ENCODE measurements around the gene COL4A5.

Gene COL4A5

DNA sequence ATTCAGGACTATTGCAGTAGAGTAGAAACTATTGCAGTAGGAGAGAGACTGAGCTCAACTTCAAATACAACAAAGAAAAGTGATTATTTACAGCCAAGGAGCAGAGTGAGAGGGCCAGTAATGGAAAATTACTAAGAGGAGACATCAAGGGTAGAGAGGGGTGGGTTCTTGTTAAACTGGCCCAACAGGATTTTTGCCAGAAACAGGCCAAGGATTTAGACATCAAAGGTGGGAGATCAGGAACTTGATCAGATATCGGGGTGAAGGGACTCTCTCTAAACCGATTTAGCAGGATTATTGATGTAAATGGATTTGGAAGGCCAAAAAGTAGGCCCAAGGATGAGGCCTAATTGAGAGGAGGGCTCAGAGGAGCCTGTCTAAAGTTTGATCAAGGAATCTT lies 231.9 kb downstream of the COL4A5 start:
- TF ChIP-seq, protein P1, sequence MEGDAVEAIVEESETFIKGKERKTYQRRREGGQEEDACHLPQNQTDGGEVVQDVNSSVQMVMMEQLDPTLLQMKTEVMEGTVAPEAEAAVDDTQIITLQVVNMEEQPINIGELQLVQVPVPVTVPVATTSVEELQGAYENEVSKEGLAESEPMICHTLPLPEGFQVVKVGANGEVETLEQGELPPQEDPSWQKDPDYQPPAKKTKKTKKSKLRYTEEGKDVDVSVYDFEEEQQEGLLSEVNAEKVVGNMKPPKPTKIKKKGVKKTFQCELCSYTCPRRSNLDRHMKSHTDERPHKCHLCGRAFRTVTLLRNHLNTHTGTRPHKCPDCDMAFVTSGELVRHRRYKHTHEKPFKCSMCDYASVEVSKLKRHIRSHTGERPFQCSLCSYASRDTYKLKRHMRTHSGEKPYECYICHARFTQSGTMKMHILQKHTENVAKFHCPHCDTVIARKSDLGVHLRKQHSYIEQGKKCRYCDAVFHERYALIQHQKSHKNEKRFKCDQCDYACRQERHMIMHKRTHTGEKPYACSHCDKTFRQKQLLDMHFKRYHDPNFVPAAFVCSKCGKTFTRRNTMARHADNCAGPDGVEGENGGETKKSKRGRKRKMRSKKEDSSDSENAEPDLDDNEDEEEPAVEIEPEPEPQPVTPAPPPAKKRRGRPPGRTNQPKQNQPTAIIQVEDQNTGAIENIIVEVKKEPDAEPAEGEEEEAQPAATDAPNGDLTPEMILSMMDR (IDR thresholded peaks at IDR 0.05): no peak

DNA sequence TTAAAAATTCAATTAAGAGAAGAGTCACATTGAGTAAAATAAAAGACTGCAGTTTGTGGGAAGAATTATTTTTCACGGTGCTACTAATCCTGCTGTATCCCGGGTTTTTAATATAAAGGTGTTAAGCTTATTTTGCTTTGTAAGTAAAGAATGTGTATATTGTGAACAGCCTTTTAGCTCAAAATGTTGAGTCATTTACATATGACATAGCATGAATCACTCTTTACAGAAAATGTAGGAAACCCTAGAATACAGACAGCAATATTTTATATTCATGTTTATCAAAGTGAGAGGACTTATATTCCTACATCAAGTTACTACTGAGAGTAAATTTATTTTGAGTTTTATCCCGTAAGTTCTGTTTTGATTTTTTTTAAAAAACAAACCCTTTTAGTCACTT lies 257.1 kb downstream of the COL4A5 start:
- TF ChIP-seq, protein P1 (IDR thresholded peaks at IDR 0.05): no peak

DNA sequence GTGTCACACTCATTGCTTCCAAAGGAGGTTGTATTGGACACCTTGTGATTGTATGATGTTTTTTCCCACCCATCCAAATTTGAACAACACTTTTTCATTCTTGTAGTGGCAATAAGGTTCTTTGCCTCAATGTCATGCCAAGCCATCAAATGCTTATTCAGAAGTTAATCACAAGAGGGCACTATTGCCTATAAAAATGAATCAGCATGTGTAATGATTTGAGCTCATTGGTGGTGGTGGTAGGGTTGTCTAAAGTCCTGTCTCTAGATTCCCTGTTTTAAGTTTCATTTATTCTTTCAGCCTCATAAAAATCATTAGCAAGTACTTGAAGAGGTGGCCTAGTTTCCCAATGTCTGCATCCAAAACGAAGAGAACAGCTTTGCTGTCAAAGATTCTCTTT lies 259.7 kb downstream of the COL4A5 start:
- TF ChIP-seq, protein P1 (IDR thresholded peaks at IDR 0.05): peak; percentile 41; the same call in 1 of the 2 replicates

DNA sequence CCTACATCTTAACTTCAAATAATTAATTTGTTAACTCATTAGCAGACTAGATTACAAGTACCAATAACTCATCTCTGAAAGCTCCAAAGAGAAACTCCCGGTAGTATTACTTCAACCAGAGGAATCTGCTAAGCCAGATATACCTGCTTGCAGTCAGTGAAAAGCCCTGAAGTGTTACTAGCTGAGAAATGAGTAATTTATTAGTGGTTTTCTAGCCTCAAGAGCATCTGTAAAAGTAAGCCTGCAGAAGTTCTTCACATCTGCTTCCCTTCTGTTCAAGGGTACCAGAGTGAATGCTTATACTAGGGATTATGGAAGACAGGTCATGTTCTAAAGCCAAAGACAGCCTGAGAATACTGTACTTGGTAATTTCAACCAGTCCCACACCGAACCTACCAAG lies 262.0 kb downstream of the COL4A5 start:
- TF ChIP-seq, protein P1 (IDR thresholded peaks at IDR 0.05): no peak

DNA sequence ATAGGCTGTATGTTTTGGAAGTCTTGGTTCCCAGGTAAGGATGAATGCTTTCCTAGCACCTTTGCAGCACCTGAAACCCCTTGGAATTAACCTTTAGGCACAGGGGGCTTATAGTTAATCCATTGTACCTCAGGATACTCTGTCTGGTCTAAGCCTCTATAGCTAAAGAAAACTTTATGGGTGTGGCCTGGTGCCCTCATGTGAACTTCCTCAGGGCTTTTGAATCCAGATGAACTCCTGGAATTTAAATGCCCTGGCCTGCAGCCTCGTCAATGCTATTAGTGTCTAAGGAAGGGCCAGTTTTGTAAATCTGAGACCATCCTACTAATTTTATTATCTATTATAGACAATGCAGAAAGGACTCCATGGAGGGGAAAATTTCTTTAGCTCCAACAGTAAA lies 262.9 kb downstream of the COL4A5 start:
- TF ChIP-seq, protein P1 (IDR thresholded peaks at IDR 0.05): no peak

DNA sequence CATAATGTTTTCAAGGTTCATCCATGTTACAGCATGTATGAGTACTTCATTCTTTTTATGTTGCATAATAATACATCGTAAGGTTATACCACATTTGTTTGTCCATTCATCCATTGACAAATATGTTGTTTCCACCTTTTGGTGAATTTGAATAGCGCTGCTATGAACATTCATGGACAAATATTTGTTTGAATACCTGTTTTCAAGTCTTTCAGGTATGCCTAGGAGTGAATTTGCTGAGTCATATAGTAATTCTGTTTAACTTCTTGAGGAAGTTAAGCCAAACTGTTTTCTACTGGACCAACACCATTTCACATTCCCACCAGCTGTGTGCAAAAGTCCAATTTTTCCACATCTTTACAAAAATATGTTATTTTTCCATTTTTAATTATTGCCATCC lies 265.2 kb downstream of the COL4A5 start:
- TF ChIP-seq, protein P1 (IDR thresholded peaks at IDR 0.05): no peak

DNA sequence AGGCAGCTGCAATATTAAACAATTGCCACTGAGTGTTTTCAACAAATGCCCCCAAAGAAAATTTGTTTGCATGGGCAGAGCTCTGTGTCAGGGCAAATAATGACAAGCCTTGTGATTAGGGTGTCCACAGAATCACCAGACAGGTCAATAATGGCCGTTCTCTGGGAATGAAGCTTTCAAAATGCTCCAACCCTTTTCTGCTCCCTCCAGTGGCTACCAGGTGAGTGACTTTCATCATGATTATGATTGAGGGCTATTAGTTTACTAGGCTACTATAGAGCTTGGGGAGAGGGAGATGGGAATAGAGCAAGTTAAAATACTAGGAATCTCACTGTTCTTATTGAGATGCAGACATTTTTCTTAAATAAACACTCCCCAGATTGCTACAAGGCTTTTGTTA lies 273.2 kb downstream of the COL4A5 start:
- TF ChIP-seq, protein P1 (IDR thresholded peaks at IDR 0.05): no peak

DNA sequence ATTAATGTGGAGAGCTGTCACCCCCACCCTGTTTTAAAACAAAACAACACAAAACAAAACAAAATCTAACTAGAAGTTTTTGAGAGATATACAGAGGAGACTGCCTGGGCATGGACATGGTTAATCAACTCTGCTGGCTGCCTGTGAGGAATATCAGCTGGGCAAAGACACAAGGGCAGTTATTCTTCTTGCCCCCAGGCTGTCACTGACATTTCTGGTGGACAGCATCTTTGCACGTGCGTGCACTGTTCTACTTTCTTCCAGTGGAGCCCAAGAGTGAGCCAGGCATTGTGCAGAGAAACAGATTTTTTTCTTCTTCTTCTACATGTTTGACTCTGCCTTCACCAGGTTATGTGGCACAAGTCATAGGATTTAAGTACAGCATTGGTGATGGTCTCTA lies 282.9 kb downstream of the COL4A5 start:
- TF ChIP-seq, protein P1 (IDR thresholded peaks at IDR 0.05): no peak

Measured in LNCAP (cell line).